ENCODE measurements around the gene CAPN5.

Gene CAPN5

GRCh38 chr11:77065878-77066228 is 918 bp upstream of the CAPN5 start:
- DNase-seq (ENCODE audit: low spot score): no peak

GRCh38 chr11:77067861-77068443 is 1.2 kb downstream of the CAPN5 start:
- DNase-seq (ENCODE audit: low spot score): no peak

- no peak for DNase-seq (ENCODE audit: low spot score)
These were observed 1.9 kb downstream of the CAPN5 start for GRCh38 chr11:77068457-77069335.

GRCh38 chr11:77069336-77069968 is 2.7 kb downstream of the CAPN5 start:
- DNase-seq (ENCODE audit: low spot score): no peak

- DNase-seq (ENCODE audit: low spot score): no peak
These were observed 3.3 kb downstream of the CAPN5 start for GRCh38 chr11:77069969-77070582.

- no peak for DNase-seq (ENCODE audit: low spot score)
These were observed 4.3 kb downstream of the CAPN5 start for GRCh38 chr11:77071077-77071476.

- DNase-seq (ENCODE audit: low spot score): no peak
These were observed 5.2 kb downstream of the CAPN5 start for GRCh38 chr11:77071671-77072605.

- no peak for DNase-seq (ENCODE audit: low spot score)
These were observed 6.1 kb downstream of the CAPN5 start for GRCh38 chr11:77072851-77073327.

- DNase-seq (ENCODE audit: low spot score): peak; percentile 44
These were observed 6.7 kb downstream of the CAPN5 start for GRCh38 chr11:77073328-77074001.

GRCh38 chr11:77074205-77074604 is 7.4 kb downstream of the CAPN5 start:
- no peak for DNase-seq (ENCODE audit: low spot score)

- no peak for DNase-seq (ENCODE audit: low spot score)
These were observed 8.0 kb downstream of the CAPN5 start for GRCh38 chr11:77074626-77075221.

GRCh38 chr11:77075425-77075905 is 8.7 kb downstream of the CAPN5 start:
- DNase-seq (ENCODE audit: low spot score): no peak

- DNase-seq (ENCODE audit: low spot score): no peak
These were observed 12.9 kb downstream of the CAPN5 start for GRCh38 chr11:77079666-77080065.

- DNase-seq (ENCODE audit: low spot score): no peak
These were observed 14.0 kb downstream of the CAPN5 start for GRCh38 chr11:77080643-77081210.

- no peak for DNase-seq (ENCODE audit: low spot score)
These were observed 14.6 kb downstream of the CAPN5 start for GRCh38 chr11:77081381-77081851.

- no peak for DNase-seq (ENCODE audit: low spot score)
These were observed 15.4 kb downstream of the CAPN5 start for GRCh38 chr11:77081976-77082836.

- DNase-seq (ENCODE audit: low spot score): no peak
These were observed 16.2 kb downstream of the CAPN5 start for GRCh38 chr11:77082838-77083565.

GRCh38 chr11:77083566-77084245 is 16.9 kb downstream of the CAPN5 start:
- DNase-seq (ENCODE audit: low spot score): no peak
